GM21737 (cell line): ENCODE measurements around the gene SDK2.

Source experiments
- ATAC-seq: cut with Tn5 transposase; IDR thresholded peaks from one replicate; pipeline ENCODE4 v1.9.1; 2021; ENCODE audit warnings: mild to moderate bottlenecking, moderate library complexity; ENCODE audit not compliant: unreplicated experiment

SDK2 gene

GRCh38 chr17:73536700-73537605 is 107.3 kb downstream of the SDK2 start:
- ATAC-seq = no peak

GRCh38 chr17:73535746-73536145 is 108.5 kb downstream of the SDK2 start:
- no peak for ATAC-seq

GRCh38 chr17:73534209-73534909 is 109.9 kb downstream of the SDK2 start:
- ATAC-seq = no peak

GRCh38 chr17:73533781-73534180 is 110.5 kb downstream of the SDK2 start:
- no peak for ATAC-seq

- ATAC-seq = no peak
Observed at GRCh38 chr17:73533127-73533526, 111.1 kb downstream of the SDK2 start.

- no peak for ATAC-seq
Observed at GRCh38 chr17:73532421-73532901, 111.8 kb downstream of the SDK2 start.

- no peak for ATAC-seq
Observed at GRCh38 chr17:73531158-73531557, 113.1 kb downstream of the SDK2 start.

- ATAC-seq = no peak
Observed at GRCh38 chr17:73528679-73529078, 115.6 kb downstream of the SDK2 start.

- no peak for ATAC-seq
Observed at GRCh38 chr17:73526952-73527351, 117.3 kb downstream of the SDK2 start.

- no peak for ATAC-seq
Observed at GRCh38 chr17:73524941-73525679, 119.1 kb downstream of the SDK2 start.

- ATAC-seq = no peak
Observed at GRCh38 chr17:73522696-73523095, 121.5 kb downstream of the SDK2 start.

- no peak for ATAC-seq
Observed at GRCh38 chr17:73522107-73522506, 122.1 kb downstream of the SDK2 start.

- ATAC-seq = no peak
Observed at GRCh38 chr17:73521376-73521775, 122.9 kb downstream of the SDK2 start.

- ATAC-seq = no peak
Observed at GRCh38 chr17:73520369-73520761, 123.9 kb downstream of the SDK2 start.

- no peak for ATAC-seq
Observed at GRCh38 chr17:73519714-73520368, 124.4 kb downstream of the SDK2 start.

- no peak for ATAC-seq
Observed at GRCh38 chr17:73519011-73519410, 125.2 kb downstream of the SDK2 start.

- ATAC-seq = no peak
Observed at GRCh38 chr17:73516431-73516830, 127.8 kb downstream of the SDK2 start.

- ATAC-seq = no peak
Observed at GRCh38 chr17:73514146-73514863, 129.9 kb downstream of the SDK2 start.

- no peak for ATAC-seq
Observed at GRCh38 chr17:73513426-73513825, 130.8 kb downstream of the SDK2 start.

- no peak for ATAC-seq
Observed at GRCh38 chr17:73511719-73512115, 132.5 kb downstream of the SDK2 start.
